ENCODE data around the gene TP73.
"Not testable (repeated sequence)": the region's sequence is repeated elsewhere in the genome, so short reads cannot be mapped to it uniquely, and the experiment has no call there.

Gene TP73

GRCh38 chr1:3711780-3712451 lies 59.6 kb downstream of the TP73 start:
- DNase-seq = no peak

DNA sequence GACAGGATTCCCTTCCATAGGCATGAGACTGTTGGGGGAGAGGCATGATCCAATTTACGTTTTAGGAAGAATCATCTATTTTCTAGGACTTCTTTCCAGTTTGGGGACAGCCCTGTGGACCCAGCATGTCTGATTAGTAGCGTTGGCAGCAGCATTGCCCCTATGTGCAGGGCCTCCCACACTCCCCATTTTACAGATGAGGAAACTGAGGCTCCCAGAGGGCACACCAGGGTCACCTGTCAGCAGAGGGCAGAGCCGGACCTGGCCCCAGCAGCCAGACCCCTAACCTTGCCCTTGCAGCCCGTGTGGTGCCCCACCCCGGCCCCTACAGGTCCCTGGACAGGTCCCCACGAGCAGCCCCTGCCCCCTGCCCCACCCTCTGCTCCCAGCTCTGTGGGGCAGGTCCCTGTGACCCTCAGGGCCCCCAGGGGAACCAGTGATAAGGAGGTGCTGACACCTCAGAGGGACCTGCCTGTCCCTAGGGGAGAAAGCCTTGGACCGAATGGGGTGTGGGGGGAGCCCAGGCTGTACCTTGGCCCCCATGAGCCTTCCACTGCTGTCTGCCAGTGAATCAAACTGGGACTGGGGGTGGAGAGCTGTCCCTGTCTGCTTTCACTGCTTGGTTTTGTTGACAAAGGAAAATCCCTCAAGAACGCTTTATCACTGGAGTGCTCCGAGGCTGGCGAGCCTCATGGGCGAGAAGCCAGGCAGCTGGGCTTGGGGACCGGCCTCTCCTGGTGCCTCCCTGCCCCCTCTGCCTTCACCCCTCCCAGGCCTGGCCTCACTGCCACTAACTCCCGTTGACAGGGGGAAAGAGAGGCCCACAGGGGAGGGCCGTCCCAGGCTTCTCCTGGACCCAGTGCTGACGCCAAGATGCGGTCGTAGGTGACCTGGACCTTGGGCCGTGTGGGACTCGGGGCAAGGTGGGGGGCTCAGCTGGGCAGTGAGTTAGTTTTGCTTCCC lies 60.5 kb downstream of the TP73 start:
- DNase-seq = no peak

GRCh38 chr1:3713840-3714239 lies 61.5 kb downstream of the TP73 start:
- DNase-seq = no peak

GRCh38 chr1:3714284-3714741 lies 62.0 kb downstream of the TP73 start:
- no peak for DNase-seq

DNA sequence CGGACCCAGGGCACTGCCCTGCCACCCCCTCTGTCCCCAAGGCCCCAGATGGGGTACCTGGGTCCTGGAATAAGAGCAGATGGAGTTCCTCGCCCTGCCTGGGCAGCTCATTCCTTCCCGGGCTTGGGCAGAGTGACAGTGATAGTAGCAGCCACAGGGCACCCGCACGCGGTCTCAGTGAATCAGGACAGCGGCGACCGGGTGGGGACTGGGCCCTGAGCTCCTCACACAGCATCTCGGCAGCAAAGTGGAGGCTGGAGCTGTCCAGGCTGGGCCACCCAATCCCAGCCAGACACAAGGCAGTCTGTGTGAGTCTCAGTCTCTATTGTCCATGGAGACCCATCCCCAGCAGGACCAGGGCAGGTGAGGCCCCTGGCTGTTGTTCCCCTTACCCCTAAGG lies 62.5 kb downstream of the TP73 start:
- DNase-seq = no peak

- DNase-seq = no peak
Measured at GRCh38 chr1:3716351-3716750, 64.0 kb downstream of the TP73 start.

- peak; percentile 24 for DNase-seq
Measured at GRCh38 chr1:3717041-3717714, 64.9 kb downstream of the TP73 start.

GRCh38 chr1:3717715-3718601 lies 65.6 kb downstream of the TP73 start:
- DNase-seq = no peak

DNA sequence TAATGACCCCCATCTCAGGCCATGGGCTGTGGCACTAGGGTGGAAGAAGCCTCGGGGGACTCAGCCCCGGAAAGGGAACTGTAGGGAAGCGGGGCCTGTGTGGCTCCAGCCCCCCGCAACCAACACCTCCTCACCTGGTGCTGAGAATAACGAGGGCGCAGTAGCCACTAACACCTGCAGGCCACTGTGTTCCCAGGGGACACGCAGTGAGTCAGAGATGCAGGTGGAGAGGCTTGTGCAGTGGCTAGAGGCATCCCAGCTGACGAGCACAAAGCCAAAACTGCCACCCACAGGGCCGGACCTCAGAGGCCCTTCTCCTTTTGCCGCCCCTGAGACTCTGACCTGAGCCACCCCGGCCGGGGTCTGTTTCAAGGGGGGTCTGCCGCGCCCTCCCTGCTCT lies 66.4 kb downstream of the TP73 start:
- DNase-seq = no peak

- DNase-seq = no peak
Measured at GRCh38 chr1:3721955-3722465, 69.7 kb downstream of the TP73 start.

DNA sequence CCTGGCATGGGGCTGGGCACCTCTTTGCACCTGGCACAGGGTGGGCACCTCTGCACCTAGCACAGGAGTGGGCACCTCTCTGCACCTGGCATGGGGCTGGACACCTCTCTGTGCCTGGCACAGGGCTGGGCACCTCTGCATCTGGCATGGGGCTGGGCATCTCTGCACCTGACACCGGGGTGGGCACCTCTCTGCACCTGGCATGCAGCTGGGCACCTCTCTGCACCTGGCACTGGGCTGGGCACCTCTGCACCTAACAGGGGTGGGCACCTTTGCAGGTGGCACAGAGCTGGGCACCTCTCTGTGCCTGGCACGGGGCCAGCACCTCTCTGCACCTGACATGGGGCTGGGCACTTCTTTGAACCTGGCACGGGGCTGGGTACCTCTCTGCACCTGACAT lies 70.5 kb downstream of the TP73 start:
- DNase-seq = no peak

- DNase-seq = not testable (repeated sequence)
Measured at GRCh38 chr1:3724416-3725030, 72.2 kb downstream of the TP73 start.

GRCh38 chr1:3725366-3725765 lies 73.0 kb downstream of the TP73 start:
- DNase-seq = no peak

DNA sequence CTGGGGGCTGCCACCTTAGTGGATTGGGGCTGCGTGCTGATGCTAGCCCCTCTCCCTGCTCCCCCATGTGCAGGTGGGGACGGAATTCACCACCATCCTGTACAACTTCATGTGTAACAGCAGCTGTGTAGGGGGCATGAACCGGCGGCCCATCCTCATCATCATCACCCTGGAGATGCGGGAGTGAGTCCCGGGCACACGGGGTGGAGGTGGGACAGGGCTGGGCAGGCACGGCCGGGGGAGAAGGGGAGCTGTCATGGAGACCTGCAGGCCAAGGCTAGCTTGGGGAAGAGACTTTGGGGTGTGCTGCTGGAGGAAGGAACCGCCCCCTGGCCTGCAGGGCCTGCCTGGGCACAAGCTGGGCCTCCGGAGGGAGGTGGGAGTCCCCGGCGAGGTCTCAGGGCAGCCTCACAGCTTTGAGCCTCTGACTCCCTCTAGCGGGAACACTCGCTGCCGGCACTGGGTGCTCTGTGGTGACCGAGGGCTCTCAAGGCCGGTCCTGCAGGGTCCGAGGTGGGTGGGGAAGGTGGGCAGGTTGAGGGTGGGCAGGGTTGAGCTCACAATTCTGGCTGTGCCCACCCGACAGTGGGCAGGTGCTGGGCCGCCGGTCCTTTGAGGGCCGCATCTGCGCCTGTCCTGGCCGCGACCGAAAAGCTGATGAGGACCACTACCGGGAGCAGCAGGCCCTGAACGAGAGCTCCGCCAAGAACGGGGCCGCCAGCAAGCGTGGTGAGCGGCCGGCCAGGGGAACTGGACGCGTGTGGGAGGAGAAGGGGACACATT lies 74.9 kb downstream of the TP73 start:
- DNase-seq = no peak

DNA sequence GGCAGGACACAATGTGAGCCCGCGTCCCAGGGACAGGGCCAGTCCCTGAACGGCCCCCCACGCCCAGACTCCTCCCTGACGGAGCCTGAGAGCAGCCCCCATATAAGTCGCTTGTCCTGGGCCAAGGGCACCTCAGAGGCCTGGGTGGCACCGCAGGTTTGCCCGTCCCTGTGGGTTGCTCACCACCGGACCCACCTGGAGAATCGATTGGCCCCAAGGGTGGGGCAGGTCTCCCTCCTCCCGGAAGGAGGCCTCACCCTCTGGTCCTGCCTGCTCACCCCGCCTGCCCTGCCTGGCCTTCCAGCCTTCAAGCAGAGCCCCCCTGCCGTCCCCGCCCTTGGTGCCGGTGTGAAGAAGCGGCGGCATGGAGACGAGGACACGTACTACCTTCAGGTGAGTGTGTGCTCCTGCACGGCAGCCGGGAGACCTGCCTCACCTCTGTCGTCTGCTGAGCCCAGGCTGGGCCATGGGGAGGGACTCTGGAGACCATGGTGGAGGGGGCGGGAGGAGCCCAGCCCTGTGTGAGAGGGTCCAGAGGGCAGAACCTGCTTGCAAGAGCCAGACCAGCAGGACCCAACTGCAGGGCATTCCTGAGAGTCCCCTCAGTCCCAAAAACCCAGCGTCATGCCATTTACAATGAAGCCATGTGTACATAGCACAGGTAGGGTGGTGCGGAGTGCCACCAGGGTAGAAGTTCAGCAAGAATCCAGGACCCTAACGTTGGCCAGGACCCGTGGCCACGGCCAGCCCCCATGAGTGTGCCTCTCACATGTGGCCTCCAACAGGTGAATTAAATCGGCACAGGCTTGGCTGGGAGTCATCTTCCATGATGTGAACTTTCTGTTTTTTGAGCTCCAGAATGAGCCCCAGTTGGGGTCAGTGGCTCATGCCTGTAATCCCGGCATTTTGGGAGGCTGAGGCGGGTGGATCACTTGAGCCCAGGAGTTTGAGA lies 75.8 kb downstream of the TP73 start:
- no peak for DNase-seq

DNA sequence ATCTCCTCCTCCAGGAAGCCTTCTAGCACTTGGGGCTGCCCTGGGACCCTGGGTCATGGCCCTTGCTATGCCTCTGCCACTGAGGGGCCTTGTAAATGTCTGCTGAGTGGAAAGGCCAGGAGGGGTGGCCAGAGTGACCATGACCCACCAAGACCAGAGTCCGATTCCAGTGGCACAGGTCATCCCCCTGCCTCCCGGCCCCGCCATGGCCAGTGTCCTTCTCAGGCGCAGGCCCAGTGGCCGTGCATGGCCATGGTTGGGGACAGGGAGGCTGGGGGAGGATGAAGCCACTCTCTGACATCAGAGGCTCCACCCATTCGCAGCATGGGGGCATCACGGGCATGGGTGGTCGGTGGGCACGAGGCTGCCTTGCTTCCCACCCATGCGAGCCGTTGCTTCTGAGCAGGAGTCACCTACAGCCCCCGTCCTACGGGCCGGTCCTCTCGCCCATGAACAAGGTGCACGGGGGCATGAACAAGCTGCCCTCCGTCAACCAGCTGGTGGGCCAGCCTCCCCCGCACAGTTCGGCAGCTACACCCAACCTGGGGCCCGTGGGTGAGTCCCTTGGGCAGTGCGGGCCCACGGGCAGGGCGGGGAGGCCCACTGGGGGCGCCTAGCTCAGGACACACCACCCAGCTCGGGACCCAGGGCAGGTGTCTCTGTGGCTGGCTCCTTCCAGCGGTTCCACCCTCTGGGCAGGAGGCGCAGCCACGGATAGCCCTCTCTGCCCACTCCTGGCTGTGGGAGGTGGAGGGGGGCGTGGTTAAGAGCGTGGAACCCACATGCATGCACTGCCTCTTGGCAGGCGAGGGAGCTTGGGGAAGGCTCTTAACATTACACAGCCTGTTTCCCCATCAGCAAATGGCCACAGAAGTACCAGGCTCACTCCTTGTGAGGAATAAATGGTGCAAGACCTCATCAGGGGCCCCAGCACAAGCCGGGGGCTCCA lies 77.6 kb downstream of the TP73 start:
- DNase-seq = no peak

DNA sequence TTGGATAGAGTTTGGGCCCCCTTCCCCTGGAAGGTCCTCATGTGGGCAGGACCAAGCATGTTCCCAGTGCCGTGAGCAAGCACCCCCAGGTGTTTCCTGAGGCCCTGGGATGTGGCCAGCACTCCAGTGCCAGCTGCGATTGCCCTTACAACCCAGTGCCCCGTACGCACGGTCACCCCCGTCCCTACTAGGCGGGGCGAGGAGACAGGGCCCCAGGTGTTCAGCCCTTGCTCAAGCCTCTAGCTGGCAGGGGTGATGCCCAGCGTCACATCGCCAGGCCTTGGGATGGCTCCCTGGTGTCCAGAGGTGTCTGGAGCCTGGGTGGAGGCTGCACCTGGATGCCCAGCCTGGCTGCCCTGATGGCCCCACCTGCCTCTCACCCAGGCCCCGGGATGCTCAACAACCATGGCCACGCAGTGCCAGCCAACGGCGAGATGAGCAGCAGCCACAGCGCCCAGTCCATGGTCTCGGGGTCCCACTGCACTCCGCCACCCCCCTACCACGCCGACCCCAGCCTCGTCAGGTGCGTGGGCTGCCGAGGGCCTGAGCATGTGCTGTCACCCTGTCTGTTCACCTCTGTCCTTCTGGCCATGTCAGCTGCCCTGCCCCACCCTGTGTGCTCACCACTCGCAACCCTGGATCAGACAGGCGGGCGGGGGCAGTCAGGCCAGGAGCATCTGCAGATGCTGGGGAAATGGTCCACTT lies 78.4 kb downstream of the TP73 start:
- DNase-seq = no peak

Data from SIG-M5 (cell line).